ENCODE measurements around the gene GID4. TPM values are rescaled to one million over a fixed set of nuclear protein-coding genes. Genes with fewer than 3 reads are reported as not detected.
A peak's percentile ranks its signal among the peaks of the same experiment; 100 is the strongest.

Gene GID4
- total RNA-seq, 6 experiments from 2014 or later = 4.8 to 6.1 (median 5.3) TPM

- no peaks in the 10 kb centered on the region for H3K9me3 ChIP-seq
- no peak overlapping the region for H3K4me3 ChIP-seq
- DNase-seq (no peak), ATAC-seq (peak; percentile 23 to 70 (median 42))
- peaks cover 0 to 6% (median 3%) of the 10 kb centered on the region in 4 donors for H3K4me1 ChIP-seq
- H3K27ac ChIP-seq = no peak overlapping the region
- no peaks in the 10 kb centered on the region for H3K27me3 ChIP-seq
- 48% methylated on average over 2 of the region's 2 CpGs for WGBS (ENCODE audit: insufficient coverage, low coverage, low lambda C conversion rate, missing lambda C conversion rate)
- intact Hi-C loops (cut with DNase I) = no loop called here
- TF ChIP-seq POLR2A (IDR thresholded peaks at IDR 0.05) (no peak), CTCF (IDR thresholded peaks at IDR 0.05) (no peak)
- no peaks in the 10 kb centered on the region for H3K36me3 ChIP-seq
These were observed 7.3 kb upstream of the GID4 start for GRCh38 chr17:18031955-18032354.

- Histone ChIP-seq H3K36me3 (no peaks in the 10 kb centered on the region), H3K4me1 (peaks cover 0 to 12% (median 4%) of the 10 kb centered on the region in 4 donors), H3K9me3 (no peaks in the 10 kb centered on the region), H3K27me3 (no peaks in the 10 kb centered on the region), H3K27ac (no peak overlapping the region), H3K4me3 (no peak overlapping the region)
- DNase-seq (no peak), ATAC-seq (peak; percentile 92 to 97 (median 93))
- TF ChIP-seq POLR2A (IDR thresholded peaks at IDR 0.05) = no peak
- TF ChIP-seq CTCF (IDR thresholded peaks at IDR 0.05) = peak; percentile 59 to 71 (median 64)
- intact Hi-C loops (cut with DNase I) = no loop called here
- WGBS (ENCODE audit: insufficient coverage, low coverage, low lambda C conversion rate, missing lambda C conversion rate) = 14% methylated on average over 5 of the region's 5 CpGs
These were observed 5.6 kb upstream of the GID4 start for GRCh38 chr17:18033442-18034099.

- no peak for DNase-seq
- Histone ChIP-seq H3K27ac (no peak overlapping the region), H3K4me1 (peaks cover 0 to 19% (median 4%) of the 10 kb centered on the region in 4 donors), H3K36me3 (no peaks in the 10 kb centered on the region), H3K27me3 (no peaks in the 10 kb centered on the region), H3K9me3 (no peaks in the 10 kb centered on the region), H3K4me3 (no peak overlapping the region)
- no peak for ATAC-seq
- WGBS (ENCODE audit: insufficient coverage, low coverage, low lambda C conversion rate, missing lambda C conversion rate) = 0% methylated on average over 1 of the region's 2 CpGs
- intact Hi-C loops (cut with DNase I) = no loop called here
- TF ChIP-seq CTCF (IDR thresholded peaks at IDR 0.05) = no peak
- TF ChIP-seq POLR2A (IDR thresholded peaks at IDR 0.05) = no peak
These were observed 3.5 kb upstream of the GID4 start for GRCh38 chr17:18035704-18036103.

- TF ChIP-seq CTCF (IDR thresholded peaks at IDR 0.05) (no peak), POLR2A (IDR thresholded peaks at IDR 0.05) (no peak)
- H3K36me3 ChIP-seq = no peaks in the 10 kb centered on the region
- peaks cover 0 to 23% (median 6%) of the 10 kb centered on the region in 4 donors for H3K4me1 ChIP-seq
- H3K4me3 ChIP-seq = no peak overlapping the region
- no peak overlapping the region for H3K27ac ChIP-seq
- WGBS (ENCODE audit: insufficient coverage, low coverage, low lambda C conversion rate, missing lambda C conversion rate) = 65% methylated on average over 6 of the region's 6 CpGs
- H3K9me3 ChIP-seq = no peaks in the 10 kb centered on the region
- ATAC-seq = no peak
- intact Hi-C loops (cut with DNase I) = no loop called here
- no peak for DNase-seq
- no peaks in the 10 kb centered on the region for H3K27me3 ChIP-seq
These were observed 1.7 kb upstream of the GID4 start for GRCh38 chr17:18037486-18037885.

Measured in right lobe of liver (tissue), 6 donors.